Measurements from ENCODE around the gene LAG3.
"Not testable (repeated sequence)": the region's sequence is repeated elsewhere in the genome, so short reads cannot be mapped to it uniquely, and the experiment has no call there.

Gene LAG3

GRCh38 chr12:6772331-6772695 lies at the start of gene LAG3:
LAG3 (plus strand) TSS chr12:6772520; CDS start chr12:6772853, 333 bp downstream.
- FAIRE-seq: peak; percentile 65
- no peak for DNase-seq (ENCODE audit: extremely low spot score, insufficient read length, low read depth)

GRCh38 chr12:6722863-6723262 lies 49.5 kb upstream of the LAG3 start:
- FAIRE-seq (peak; percentile 49), DNase-seq (ENCODE audit: extremely low spot score, insufficient read length, low read depth) (no peak)

- peak; percentile 96 for DNase-seq (ENCODE audit: extremely low spot score, insufficient read length, low read depth)
- FAIRE-seq: peak; percentile 99
These were observed 48.5 kb upstream of the LAG3 start, which contains the start of gene COPS7A for GRCh38 chr12:6723607-6724408. COPS7A (plus strand) TSS chr12:6724046; CDS start chr12:6724657, 611 bp downstream.

GRCh38 chr12:6724409-6724797 lies 47.9 kb upstream of the LAG3 start:
- no peak for DNase-seq (ENCODE audit: extremely low spot score, insufficient read length, low read depth)
- no peak for FAIRE-seq

GRCh38 chr12:6725350-6725749 lies 47.0 kb upstream of the LAG3 start:
- FAIRE-seq (no peak), DNase-seq (ENCODE audit: extremely low spot score, insufficient read length, low read depth) (no peak)

GRCh38 chr12:6729186-6729585 lies 43.1 kb upstream of the LAG3 start:
- DNase-seq (ENCODE audit: extremely low spot score, insufficient read length, low read depth): no peak
- FAIRE-seq: no peak

GRCh38 chr12:6730169-6730568 lies 42.2 kb upstream of the LAG3 start:
- FAIRE-seq (no peak), DNase-seq (ENCODE audit: extremely low spot score, insufficient read length, low read depth) (no peak)

GRCh38 chr12:6734506-6735387 lies 37.6 kb upstream of the LAG3 start:
- DNase-seq (ENCODE audit: extremely low spot score, insufficient read length, low read depth): no peak
- no peak for FAIRE-seq

- FAIRE-seq: peak; percentile 77
- no peak for DNase-seq (ENCODE audit: extremely low spot score, insufficient read length, low read depth)
These were observed 36.7 kb upstream of the LAG3 start for GRCh38 chr12:6735448-6736191.

GRCh38 chr12:6736754-6737153 lies 35.6 kb upstream of the LAG3 start:
- no peak for FAIRE-seq
- DNase-seq (ENCODE audit: extremely low spot score, insufficient read length, low read depth): no peak

GRCh38 chr12:6742080-6742479 lies 30.2 kb upstream of the LAG3 start:
- not testable (repeated sequence) for DNase-seq (ENCODE audit: extremely low spot score, insufficient read length, low read depth)

GRCh38 chr12:6742834-6743233 lies 29.5 kb upstream of the LAG3 start:
- DNase-seq (ENCODE audit: extremely low spot score, insufficient read length, low read depth) (no peak), FAIRE-seq (no peak)

More at GRCh38 chr12:6742080-6742479, 30.2 kb upstream of the LAG3 start:
- FAIRE-seq: not testable (repeated sequence)

GRCh38 chr12:6743300-6743699 lies 29.0 kb upstream of the LAG3 start:
- not testable (repeated sequence) for FAIRE-seq; DNase-seq (ENCODE audit: extremely low spot score, insufficient read length, low read depth)

- DNase-seq (ENCODE audit: extremely low spot score, insufficient read length, low read depth) (no peak), FAIRE-seq (peak; percentile 73)
These were observed 26.4 kb upstream of the LAG3 start for GRCh38 chr12:6745741-6746525.

GRCh38 chr12:6747216-6747615 lies 25.1 kb upstream of the LAG3 start:
- no peak for FAIRE-seq
- DNase-seq (ENCODE audit: extremely low spot score, insufficient read length, low read depth): no peak

GRCh38 chr12:6748761-6749160 lies 23.6 kb upstream of the LAG3 start:
- DNase-seq (ENCODE audit: extremely low spot score, insufficient read length, low read depth) (no peak), FAIRE-seq (no peak)

GRCh38 chr12:6750506-6750905 lies 21.8 kb upstream of the LAG3 start:
- FAIRE-seq: no peak
- no peak for DNase-seq (ENCODE audit: extremely low spot score, insufficient read length, low read depth)

- DNase-seq (ENCODE audit: extremely low spot score, insufficient read length, low read depth): no peak
- no peak for FAIRE-seq
These were observed 20.6 kb upstream of the LAG3 start for GRCh38 chr12:6751767-6752166.

- DNase-seq (ENCODE audit: extremely low spot score, insufficient read length, low read depth): no peak
- no peak for FAIRE-seq
These were observed 20.0 kb upstream of the LAG3 start for GRCh38 chr12:6752167-6752920.
